H9 (cell line): Measurements from ENCODE around the gene RGS21. TPM values are rescaled to one million over a fixed set of nuclear protein-coding genes. Genes with fewer than 3 reads are reported as not detected.

Source experiments
- DNase-seq: peaks from one replicate; pipeline ENCODE4 v3.0.0-alpha.2; 2017
- H2AFZ ChIP-seq: one replicate; pipeline ENCODE4 v1.6.1; 2013; ENCODE audit warnings: mild to moderate bottlenecking, low read length, control low read depth, moderate library complexity
- H2AK5ac ChIP-seq: 2 replicates; pipeline ENCODE4 v1.6.1; 2013; ENCODE audit warnings: low read length, control low read depth, mixed read lengths; ENCODE audit not compliant: insufficient read length
- H2BK120ac ChIP-seq: one replicate; pipeline ENCODE4 v1.6.1; 2013; ENCODE audit warnings: low read depth, mild to moderate bottlenecking, low read length, control low read depth, inconsistent platforms; ENCODE audit not compliant: poor library complexity, severe bottlenecking
- H2BK12ac ChIP-seq: 2 replicates; pipeline ENCODE4 v1.6.1; 2013; ENCODE audit warnings: low read length, control low read depth, mixed read lengths, low read depth; ENCODE audit not compliant: insufficient read length
- H2BK15ac ChIP-seq: 2 replicates; pipeline ENCODE4 v1.6.1; 2013; ENCODE audit warnings: low read depth, low read length, control low read depth
- H2BK20ac ChIP-seq: one replicate; pipeline ENCODE4 v1.6.1; 2013; ENCODE audit warnings: low read depth, mild to moderate bottlenecking, low read length, control low read depth, inconsistent platforms; ENCODE audit not compliant: poor library complexity, severe bottlenecking
- H2BK5ac ChIP-seq: 2 replicates; pipeline ENCODE4 v1.6.1; 2013; ENCODE audit warnings: low read length, control low read depth, mixed read lengths; ENCODE audit not compliant: insufficient read length
- H3K14ac ChIP-seq: 2 replicates; pipeline ENCODE4 v1.6.1; 2013; ENCODE audit warnings: low read length, control low read depth; ENCODE audit not compliant: insufficient read depth
- H3K18ac ChIP-seq: 2 replicates; pipeline ENCODE4 v1.6.1; 2013; ENCODE audit warnings: low read depth, mild to moderate bottlenecking, mixed read lengths, low read length, control low read depth; ENCODE audit not compliant: insufficient read length
- H3K23ac ChIP-seq: 2 replicates; pipeline ENCODE4 v1.6.1; 2013; ENCODE audit warnings: low read length, control low read depth, mixed read lengths, low read depth; ENCODE audit not compliant: insufficient read length
- H3K23me2 ChIP-seq: 2 replicates; pipeline ENCODE4 v1.6.1; 2013; ENCODE audit warnings: low read depth, mild to moderate bottlenecking, mixed read lengths, low read length, control low read depth; ENCODE audit not compliant: insufficient read length, poor library complexity, severe bottlenecking
- H3K27ac ChIP-seq: 2 replicates; pipeline ENCODE4 v1.5.1; 2013; ENCODE audit warnings: low read length, control low read depth, mixed read lengths, low read depth; ENCODE audit not compliant: insufficient read length
- H3K27me3 ChIP-seq: 2 replicates; pipeline ENCODE4 v1.6.1; 2013; ENCODE audit warnings: low read length, control low read depth, inconsistent platforms; ENCODE audit not compliant: insufficient read depth
- H3K4ac ChIP-seq: 2 replicates; pipeline ENCODE4 v1.6.1; 2013; ENCODE audit warnings: low read depth, mild to moderate bottlenecking, control low read depth, inconsistent platforms, low read length, moderate library complexity
- H3K4me1 ChIP-seq: 2 replicates; pipeline ENCODE4 v1.6.1; 2013; ENCODE audit warnings: low read length, control low read depth, inconsistent platforms; ENCODE audit not compliant: insufficient read depth
- H3K4me2 ChIP-seq: 2 replicates; pipeline ENCODE4 v1.6.1; 2013; ENCODE audit warnings: low read length, control low read depth, mixed read lengths; ENCODE audit not compliant: insufficient read length, insufficient read depth
- H3K56ac ChIP-seq: 2 replicates; pipeline ENCODE4 v1.6.1; 2013; ENCODE audit warnings: low read depth, mild to moderate bottlenecking, mixed read lengths, low read length, control low read depth; ENCODE audit not compliant: insufficient read length
- H3K79me1 ChIP-seq: 2 replicates; pipeline ENCODE4 v1.6.1; 2013; ENCODE audit warnings: low read depth, mild to moderate bottlenecking, moderate library complexity, low read length, control low read depth, inconsistent platforms; ENCODE audit not compliant: insufficient read depth, poor library complexity, severe bottlenecking
- H3K79me2 ChIP-seq: 2 replicates; pipeline ENCODE4 v1.6.1; 2013; ENCODE audit warnings: low read length, control low read depth, inconsistent platforms; ENCODE audit not compliant: insufficient read depth
- H3K9ac ChIP-seq: 2 replicates; pipeline ENCODE4 v1.6.1; 2013; ENCODE audit warnings: low read length, control low read depth, mixed read lengths; ENCODE audit not compliant: insufficient read length; ENCODE audit errors: extremely low read depth
- H3K9me3 ChIP-seq: one replicate; pipeline ENCODE4 v1.6.1; 2013; ENCODE audit warnings: low read depth, low read length, inconsistent platforms; ENCODE audit not compliant: control insufficient read depth
- H3T11ph ChIP-seq: one replicate; pipeline ENCODE4 v1.6.1; 2013; ENCODE audit warnings: mild to moderate bottlenecking, low read length, control low read depth, inconsistent platforms
- H4K20me1 ChIP-seq: one replicate; pipeline ENCODE4 v1.6.1; 2013; ENCODE audit not compliant: control insufficient read depth, insufficient read length, insufficient read depth
- H4K5ac ChIP-seq: 2 replicates; pipeline ENCODE4 v1.6.1; 2013; ENCODE audit warnings: low read depth, mild to moderate bottlenecking, mixed read lengths, low read length, control low read depth; ENCODE audit not compliant: insufficient read length
- H4K8ac ChIP-seq: replicated peaks from 2 replicates; pipeline ENCODE4 v1.6.1; 2013; ENCODE audit warnings: low read length, control low read depth, mixed read lengths, low read depth; ENCODE audit not compliant: insufficient read length
- H4K91ac ChIP-seq: 2 replicates; pipeline ENCODE4 v1.6.1; 2013; ENCODE audit warnings: low read depth, mild to moderate bottlenecking, moderate library complexity, mixed read lengths, low read length, control low read depth; ENCODE audit not compliant: insufficient read length
- H3K27ac Mint-ChIP-seq, 3 experiments: 2 replicates in 2 of 3; 3 replicates in 1 of 3; pipeline ENCODE4 v1.8.0; 2020 to 2021; ENCODE audit warnings: mixed read lengths in 3 of 3, mild to moderate bottlenecking in 1 of 3, moderate library complexity in 1 of 3
- H3K27me3 Mint-ChIP-seq: 2 replicates; pipeline ENCODE4 v1.8.0; 2021; ENCODE audit warnings: low read depth, mild to moderate bottlenecking, moderate library complexity, mixed read lengths
- H3K36me3 Mint-ChIP-seq, 3 experiments: 2 replicates in 2 of 3; 3 replicates in 1 of 3; pipeline ENCODE4 v1.8.0; 2020 to 2021; ENCODE audit warnings: low read depth in 3 of 3, mixed read lengths in 3 of 3; ENCODE audit not compliant: insufficient read depth in 1 of 3
- H3K4me1 Mint-ChIP-seq, 2 experiments: 2 replicates each; pipeline ENCODE4 v1.8.0; 2020; ENCODE audit warnings: mixed read lengths in 2 of 2
- H3K4me3 Mint-ChIP-seq, 2 experiments: 2 replicates in 1 of 2; 3 replicates in 1 of 2; pipeline ENCODE4 v1.8.0; 2020 to 2021; ENCODE audit warnings: mild to moderate bottlenecking in 2 of 2, mixed read lengths in 2 of 2, moderate library complexity in 1 of 2
- H3K9me3 Mint-ChIP-seq, 2 experiments: 2 replicates in 1 of 2; 3 replicates in 1 of 2; pipeline ENCODE4 v1.8.0; 2020; ENCODE audit warnings: mild to moderate bottlenecking in 2 of 2, mixed read lengths in 2 of 2, moderate library complexity in 1 of 2
- WGBS: extraction: QIAGEN DNeasy Blood & Tissue Kit; methylation state at CpG from one replicate; pipeline ENCODE4 v1.1.7; 2013; ENCODE audit warnings: missing lambda C conversion rate, low lambda C conversion rate, mixed read lengths; ENCODE audit not compliant: insufficient read length; ENCODE audit errors: extremely low coverage; 5-methylcytosine and 5-hydroxymethylcytosine counted together
- total RNA-seq: library from RNA; stranded (reverse); gene quantifications from 2 replicates; pipeline ENCODE4 v1.2.1, GENCODE V29; 2021
- TF ChIP-seq, protein P1 (sequence below): fragments of 200-600 bp; sonication (generic); conservative IDR thresholded peaks from 3 replicates; pipeline ENCODE4 v1.8.0; 2021; ENCODE audit warnings: antibody characterized with exemption, mild to moderate bottlenecking

RGS21 gene
- total RNA-seq, 1 experiment from 2014 or later: not detected

DNA sequence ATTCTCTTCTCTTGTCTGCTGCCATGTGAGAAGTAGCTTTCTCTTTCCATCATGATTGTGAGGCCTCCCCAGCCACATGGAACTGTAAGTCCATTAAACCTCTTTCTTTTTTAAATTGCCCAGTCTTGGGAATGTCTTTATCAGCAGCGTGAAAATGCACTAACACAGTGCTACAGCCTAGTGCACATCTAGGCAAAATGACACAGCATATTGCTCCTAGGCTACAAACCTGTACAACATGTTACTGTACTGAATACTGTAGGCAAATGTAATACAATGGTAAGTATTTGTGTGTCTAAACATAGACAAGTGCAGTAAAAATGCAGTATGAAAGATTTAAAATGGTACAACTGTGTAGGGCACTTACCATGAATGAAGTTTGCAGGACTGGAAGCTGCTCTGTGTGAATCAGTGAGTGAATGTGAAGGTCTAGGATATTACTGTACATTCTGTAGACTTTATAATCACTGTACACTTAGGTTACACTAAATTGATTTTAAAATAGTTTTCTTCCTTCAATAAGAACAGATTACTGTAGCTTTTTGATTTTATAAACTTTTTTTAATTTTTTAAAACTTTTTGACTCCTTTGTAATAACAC is 69.4 kb downstream of the RGS21 start:
- Histone ChIP-seq H3K4me1 (no peaks in the 10 kb centered on the region), H3K79me2 (no peaks in the 10 kb centered on the region), H3K18ac (no peak overlapping the region), H4K91ac (no peak overlapping the region), H3K79me1 (no peaks in the 10 kb centered on the region), H3T11ph (no peak overlapping the region), H3K4ac (no peak overlapping the region), H2BK15ac (no peak overlapping the region), H2BK12ac (no peak overlapping the region), H2BK20ac (no peak overlapping the region), H3K56ac (no peak overlapping the region), H3K23ac (no peak overlapping the region), H3K27ac (no peak overlapping the region), H4K5ac (no peak overlapping the region), H3K14ac (no peak overlapping the region), H3K23me2 (no peaks in the 10 kb centered on the region), H2BK5ac (no peak overlapping the region), H2AK5ac (no peak overlapping the region), H3K9ac (no peak overlapping the region), H3K4me2 (no peak overlapping the region), H3K9me3 (no peaks in the 10 kb centered on the region), H4K20me1 (no peaks in the 10 kb centered on the region), H2BK120ac (no peak overlapping the region), H3K27me3 (no peaks in the 10 kb centered on the region), H4K8ac (no peak overlapping the region), H2AFZ (no peak overlapping the region)
- TF ChIP-seq, protein P1, sequence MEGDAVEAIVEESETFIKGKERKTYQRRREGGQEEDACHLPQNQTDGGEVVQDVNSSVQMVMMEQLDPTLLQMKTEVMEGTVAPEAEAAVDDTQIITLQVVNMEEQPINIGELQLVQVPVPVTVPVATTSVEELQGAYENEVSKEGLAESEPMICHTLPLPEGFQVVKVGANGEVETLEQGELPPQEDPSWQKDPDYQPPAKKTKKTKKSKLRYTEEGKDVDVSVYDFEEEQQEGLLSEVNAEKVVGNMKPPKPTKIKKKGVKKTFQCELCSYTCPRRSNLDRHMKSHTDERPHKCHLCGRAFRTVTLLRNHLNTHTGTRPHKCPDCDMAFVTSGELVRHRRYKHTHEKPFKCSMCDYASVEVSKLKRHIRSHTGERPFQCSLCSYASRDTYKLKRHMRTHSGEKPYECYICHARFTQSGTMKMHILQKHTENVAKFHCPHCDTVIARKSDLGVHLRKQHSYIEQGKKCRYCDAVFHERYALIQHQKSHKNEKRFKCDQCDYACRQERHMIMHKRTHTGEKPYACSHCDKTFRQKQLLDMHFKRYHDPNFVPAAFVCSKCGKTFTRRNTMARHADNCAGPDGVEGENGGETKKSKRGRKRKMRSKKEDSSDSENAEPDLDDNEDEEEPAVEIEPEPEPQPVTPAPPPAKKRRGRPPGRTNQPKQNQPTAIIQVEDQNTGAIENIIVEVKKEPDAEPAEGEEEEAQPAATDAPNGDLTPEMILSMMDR: no peak
- DNase-seq: no peak
- no peak overlapping the region for H3K27ac Mint-ChIP-seq
- peaks cover 0 to 5% (median 0%) of the 10 kb centered on the region in 3 experiments; a peak in 3 of 7 replicates for H3K36me3 Mint-ChIP-seq
- no peaks in the 10 kb centered on the region for H3K4me1 Mint-ChIP-seq
- peaks cover 0 to 4% of the 10 kb centered on the region in 2 experiments; a peak in 3 of 5 replicates for H3K9me3 Mint-ChIP-seq
- H3K27me3 Mint-ChIP-seq: no peaks in the 10 kb centered on the region
- H3K4me3 Mint-ChIP-seq: no peak overlapping the region
- no CpG with 5 or more reads among the region's 1 CpG for WGBS
